Esophagus squamous epithelium (tissue), 5 donors: ENCODE measurements around the gene FAM174B. TPM values are rescaled to one million over a fixed set of nuclear protein-coding genes. Genes with fewer than 3 reads are reported as not detected.
A peak's percentile ranks its signal among the peaks of the same experiment; 100 is the strongest.

Experiments used
- DNase-seq: peaks from one replicate; lab custom pipeline; 2025; lab: John Stamatoyannopoulos, UW
- H3K27ac ChIP-seq, 4 donors: fragments of 200-600 bp; sonication (generic); one replicate each; pipeline ENCODE4 v1.5.1; 2016 to 2019; ENCODE audit warnings: mild to moderate bottlenecking in 1 of 4
- H3K27me3 ChIP-seq, 4 donors: fragments of 200-600 bp; sonication (generic); 1 replicate in 3 of 4; 2 replicates in 1 of 4; pipeline versions ENCODE4 v1.5.1 to v1.6.0; 2017 to 2021; ENCODE audit warnings: antibody characterized with exemption in 1 of 4
- H3K36me3 ChIP-seq, 3 donors: fragments of 200-600 bp; sonication (generic); one replicate each; pipeline ENCODE4 v1.5.1; 2016 to 2019
- H3K4me1 ChIP-seq, 3 donors: fragments of 200-600 bp; sonication (generic); one replicate each; pipeline ENCODE4 v1.5.1; 2017 to 2019
- H3K4me3 ChIP-seq, 4 donors: fragments of 200-600 bp; sonication (generic); 1 replicate in 3 of 4; 2 replicates in 1 of 4; pipeline ENCODE4 v1.5.1; 2016 to 2019; ENCODE audit warnings: mild to moderate bottlenecking in 2 of 4, moderate library complexity in 1 of 4
- H3K9me3 ChIP-seq, 3 donors: fragments of 200-600 bp; sonication (generic); one replicate each; pipeline ENCODE4 v1.5.1; 2016 to 2019
- CTCF ChIP-seq, 6 experiments: fragments of 450-650 bp in 4 of 6; fragments of 200-600 bp in 2 of 6; sonication (generic) in 2 of 6; IDR thresholded peaks; one replicate each; pipeline ENCODE4 v1.5.1; 2016 to 2019; ENCODE audit warnings: antibody characterized with exemption in 6 of 6, mild to moderate bottlenecking in 4 of 6, moderate library complexity in 4 of 6
- POLR2A ChIP-seq, 4 donors: fragments of 450-650 bp; IDR thresholded peaks; one replicate each; pipeline ENCODE4 v1.6.1; 2017; ENCODE audit warnings: antibody characterized with exemption in 4 of 4, mild to moderate bottlenecking in 4 of 4, moderate library complexity in 3 of 4
- WGBS, 2 donors: methylation state at CpG; one replicate each; pipeline ENCODE4 v1.1.5; 2018; 5-methylcytosine and 5-hydroxymethylcytosine counted together
- intact Hi-C: fragments of 100-400 bp; cut with DNase I; formaldehyde crosslinking; loops from one replicate; pipeline ENCODE4 v1.15.0; 2022
- total RNA-seq, 4 donors: library from RNA; depleted of rRNA; stranded (reverse); fragments of >200 nt; gene quantifications; one replicate each; pipeline ENCODE4 v1.1.0, GENCODE V29; 2016
- donor health status: DM: yes; HTN: yes; CAD: no.

The FAM174B gene
- total RNA-seq, 4 donors from 2014 or later = 1.4 to 11.7 (median 4.2) TPM

GRCh38 chr15:92619145-92620101 is 36.2 kb downstream of the FAM174B start:
- peak overlapping the region in 3 of 4 donors; percentile 64 to 68 (median 65) for H3K27ac ChIP-seq
- WGBS, 2 donors = 57 to 63% methylated on average over 12 of the region's 12 CpGs
- intact Hi-C loops = no loop called here
- no peaks in the 10 kb centered on the region for H3K36me3 ChIP-seq
- no peaks in the 10 kb centered on the region for H3K27me3 ChIP-seq
- no peak overlapping the region for H3K4me3 ChIP-seq
- TF ChIP-seq CTCF (IDR thresholded peaks at IDR 0.05) (no peak), POLR2A (IDR thresholded peaks at IDR 0.05) (no peak)
- H3K9me3 ChIP-seq = no peaks in the 10 kb centered on the region
- H3K4me1 ChIP-seq = peaks cover 0 to 42% (median 5%) of the 10 kb centered on the region in 3 donors
- no peak for DNase-seq

GRCh38 chr15:92617549-92618520 is 37.7 kb downstream of the FAM174B start:
- Histone ChIP-seq H3K9me3 (no peaks in the 10 kb centered on the region), H3K4me1 (peaks cover 0 to 28% (median 0%) of the 10 kb centered on the region in 3 donors), H3K36me3 (no peaks in the 10 kb centered on the region), H3K27ac (peak overlapping the region in 3 of 4 donors; percentile 38 to 65 (median 46)), H3K27me3 (no peaks in the 10 kb centered on the region), H3K4me3 (no peak overlapping the region)
- intact Hi-C loops = no loop called here
- TF ChIP-seq CTCF (IDR thresholded peaks at IDR 0.05) (no peak), POLR2A (IDR thresholded peaks at IDR 0.05) (no peak)
- DNase-seq = no peak
- WGBS, 2 donors = 78 to 85% methylated on average over 15 to 18 of the region's 22 CpGs

GRCh38 chr15:92616621-92617548 is 38.7 kb downstream of the FAM174B start:
- Histone ChIP-seq H3K27me3 (no peaks in the 10 kb centered on the region), H3K9me3 (no peaks in the 10 kb centered on the region), H3K27ac (peak overlapping the region in 2 of 4 donors; percentile 38 to 46), H3K4me3 (no peak overlapping the region), H3K4me1 (peaks cover 0 to 28% (median 0%) of the 10 kb centered on the region in 3 donors), H3K36me3 (no peaks in the 10 kb centered on the region)
- no peak for DNase-seq
- no peak for TF ChIP-seq POLR2A (IDR thresholded peaks at IDR 0.05)
- intact Hi-C loops = no loop called here
- 85 to 87% methylated on average over 18 of the region's 25 CpGs for WGBS, 2 donors

- WGBS, 2 donors = 81 to 86% methylated on average over 17 to 18 of the region's 18 CpGs
- H3K27ac ChIP-seq = no peak overlapping the region
- H3K36me3 ChIP-seq = no peaks in the 10 kb centered on the region
- TF ChIP-seq CTCF (IDR thresholded peaks at IDR 0.05) = no peak
- no peak for TF ChIP-seq POLR2A (IDR thresholded peaks at IDR 0.05)
- no peak overlapping the region for H3K4me3 ChIP-seq
- intact Hi-C loops = no loop called here
- no peak for DNase-seq
- H3K4me1 ChIP-seq = peaks cover 0 to 24% (median 0%) of the 10 kb centered on the region in 3 donors
- H3K9me3 ChIP-seq = no peaks in the 10 kb centered on the region
- H3K27me3 ChIP-seq = no peaks in the 10 kb centered on the region
These were observed 40.5 kb downstream of the FAM174B start for GRCh38 chr15:92614791-92615785.
